CD4-positive, alpha-beta T cell treated with Interleukin-4 for 1 hour (primary cell): ENCODE data around the gene RNF123.
A peak's percentile ranks its signal among the peaks of the same experiment; 100 is the strongest.

ENCODE experiments used
- DNase-seq, 2 donors: peaks; one replicate each; pipeline ENCODE4 v3.0.0-alpha.2; 2020 to 2022

The RNF123 gene

GRCh38 chr3:49689046-49689907, at the start of gene RNF123, which contains the start of gene MST1:
RNF123 (plus strand) TSS chr3:49689557; CDS start chr3:49691166, 1,609 bp downstream.
MST1 (minus strand) TSS chr3:49689474; CDS start chr3:49688691, 783 bp downstream.
- peak; percentile 91 to 93 for DNase-seq

DNA sequence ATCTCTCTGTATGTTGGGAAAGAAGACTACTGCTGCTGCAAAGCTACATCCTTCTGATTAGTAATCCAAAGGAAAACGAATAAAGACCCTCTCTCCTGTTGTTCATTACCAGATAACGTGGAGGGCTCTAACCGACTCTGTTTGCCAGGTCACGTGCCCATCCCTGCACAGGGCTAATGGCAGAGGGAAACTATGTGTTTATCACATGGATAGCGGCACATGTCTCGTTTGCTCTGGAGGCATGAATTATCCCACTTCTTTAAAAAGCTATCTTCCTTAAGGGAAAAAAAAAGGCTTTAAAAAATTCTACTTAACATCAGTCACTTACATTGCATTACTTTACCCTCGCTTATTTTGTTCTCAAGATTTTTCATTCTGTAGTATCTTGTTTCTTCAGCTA, 48.1 kb upstream of the RNF123 start:
- DNase-seq: no peak

- no peak for DNase-seq
Observed at GRCh38 chr3:49641921-49642707, 47.2 kb upstream of the RNF123 start.

GRCh38 chr3:49642708-49643145, 46.6 kb upstream of the RNF123 start:
- DNase-seq: no peak

DNA sequence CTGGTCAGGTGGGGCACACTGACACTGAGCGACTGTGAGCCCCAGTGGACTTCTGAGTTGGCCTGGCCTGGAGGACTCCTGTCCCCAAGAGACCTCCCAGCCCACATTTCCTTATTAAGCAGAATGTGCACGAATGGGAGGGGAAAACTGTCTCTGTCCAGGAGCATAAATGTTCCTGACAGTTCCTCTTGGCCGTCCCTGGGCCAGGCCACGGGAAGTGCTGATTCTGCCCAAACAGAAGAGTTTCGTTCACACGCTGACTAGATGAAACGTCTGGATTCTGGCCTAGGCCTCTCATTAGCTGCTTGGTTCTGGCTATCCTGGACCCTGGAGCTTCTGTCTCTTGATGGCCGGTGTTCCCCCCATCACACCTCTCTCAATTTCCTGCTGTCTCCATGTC, 44.7 kb upstream of the RNF123 start:
- no peak for DNase-seq

DNA sequence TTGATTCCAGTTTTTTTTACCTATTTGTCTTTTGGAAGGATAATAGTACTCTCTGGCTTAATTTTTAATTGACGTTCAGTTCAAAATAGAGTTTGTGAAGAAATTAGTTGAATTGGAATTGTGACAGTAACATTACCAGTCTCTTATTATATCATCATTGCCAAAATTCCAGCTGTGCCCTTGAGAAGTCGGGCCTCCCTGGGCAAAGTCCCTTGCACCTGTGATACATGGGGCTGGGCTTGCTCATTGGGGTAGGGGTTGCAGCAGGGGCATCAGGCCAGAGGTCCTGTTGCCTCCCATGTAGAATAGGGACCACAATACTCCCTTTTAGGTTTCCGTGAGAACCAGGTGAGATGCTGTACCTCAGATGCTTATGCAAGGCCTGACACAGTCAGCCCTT, 43.1 kb upstream of the RNF123 start:
- DNase-seq: no peak

GRCh38 chr3:49647741-49648140, 41.6 kb upstream of the RNF123 start:
- DNase-seq: no peak

DNA sequence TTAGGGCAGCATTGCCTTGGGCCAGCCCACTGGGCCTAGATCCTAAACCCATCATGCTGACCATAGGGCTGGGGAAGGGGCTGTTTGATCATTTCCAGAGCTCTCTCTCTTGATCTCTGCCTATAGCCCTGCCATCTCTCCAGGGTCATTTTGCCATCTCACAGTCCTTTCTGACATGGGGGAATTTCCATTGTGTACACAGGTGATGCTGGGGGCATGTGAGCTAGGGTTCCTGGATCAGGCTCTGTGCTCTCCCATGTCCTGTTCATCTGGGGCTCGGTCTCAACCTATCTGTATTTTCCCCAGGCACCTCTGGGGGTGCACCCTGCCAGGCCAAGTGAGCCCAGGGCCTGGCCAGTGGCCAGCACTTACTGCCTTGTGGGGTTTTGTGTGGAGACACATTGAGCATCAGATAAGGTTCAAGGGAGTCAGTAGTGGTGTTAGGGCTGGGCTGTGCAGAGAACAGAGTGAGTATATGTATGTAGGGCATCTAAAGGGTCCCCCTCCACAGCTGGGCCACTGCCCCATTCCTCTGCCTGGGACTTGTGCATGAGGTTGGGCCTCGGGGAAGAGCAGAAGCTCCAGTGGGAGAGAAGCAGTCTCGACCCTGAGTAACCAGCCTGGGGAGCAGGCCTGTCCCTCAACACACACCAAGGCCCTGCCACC, 40.9 kb upstream of the RNF123 start:
- no peak for DNase-seq

DNA sequence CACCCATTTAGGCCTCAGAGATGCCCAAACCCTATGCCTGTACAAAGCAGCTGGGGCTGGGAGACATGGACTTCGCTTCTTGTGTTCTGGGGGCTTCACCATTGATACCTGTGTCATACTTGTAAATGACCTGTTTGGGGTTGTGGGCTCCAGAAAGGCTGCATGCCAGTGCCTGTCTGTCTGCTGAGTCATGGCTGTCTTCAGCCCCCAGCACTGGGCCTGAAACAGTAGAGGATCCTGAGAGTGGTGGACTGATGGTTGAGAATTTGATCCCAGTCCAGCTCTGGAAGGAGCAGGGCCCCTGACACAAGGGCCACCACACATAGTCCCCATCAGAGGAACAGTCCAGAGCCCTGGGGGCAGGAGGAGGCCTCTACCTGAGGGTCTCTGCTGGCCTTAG, 39.8 kb upstream of the RNF123 start:
- DNase-seq: no peak

DNA sequence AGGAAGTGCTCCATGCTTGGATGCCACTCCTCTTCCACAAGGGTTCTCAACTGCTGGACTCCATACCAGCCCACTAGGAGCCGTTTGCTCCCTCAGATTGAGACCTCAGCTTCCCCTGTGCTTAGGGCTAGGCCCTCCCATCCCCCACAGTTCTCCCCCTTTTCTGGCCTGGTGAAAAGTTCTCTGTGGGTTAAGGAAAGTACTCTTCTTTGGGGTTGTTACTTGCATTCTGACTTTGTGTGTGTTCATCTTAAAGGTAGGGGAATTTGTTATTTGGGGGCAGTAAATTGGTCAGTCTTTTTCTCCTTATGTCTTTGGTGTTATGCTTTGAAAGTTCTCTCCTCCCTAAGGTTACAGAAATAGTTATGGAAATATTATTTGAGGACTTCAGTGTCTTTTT, 39.2 kb upstream of the RNF123 start:
- no peak for DNase-seq

DNA sequence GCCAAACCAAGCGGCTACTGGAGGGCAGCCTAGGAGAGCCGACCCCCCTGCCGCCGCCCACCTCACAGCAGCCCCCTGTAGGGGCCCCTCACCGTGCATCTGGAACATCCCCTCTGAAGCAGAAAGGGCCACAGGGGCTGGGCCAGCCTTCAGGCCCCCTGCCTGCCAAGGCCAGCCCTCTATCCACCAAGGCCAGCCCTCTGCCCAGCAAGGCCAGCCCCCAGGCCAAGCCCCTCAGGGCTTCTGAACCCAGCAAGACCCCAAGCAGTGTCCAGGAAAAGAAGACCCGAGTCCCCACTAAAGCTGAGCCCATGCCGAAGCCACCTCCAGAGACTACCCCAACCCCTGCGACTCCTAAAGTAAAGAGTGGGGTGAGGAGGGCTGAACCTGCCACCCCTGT, 38.7 kb upstream of the RNF123 start:
- DNase-seq: no peak

DNA sequence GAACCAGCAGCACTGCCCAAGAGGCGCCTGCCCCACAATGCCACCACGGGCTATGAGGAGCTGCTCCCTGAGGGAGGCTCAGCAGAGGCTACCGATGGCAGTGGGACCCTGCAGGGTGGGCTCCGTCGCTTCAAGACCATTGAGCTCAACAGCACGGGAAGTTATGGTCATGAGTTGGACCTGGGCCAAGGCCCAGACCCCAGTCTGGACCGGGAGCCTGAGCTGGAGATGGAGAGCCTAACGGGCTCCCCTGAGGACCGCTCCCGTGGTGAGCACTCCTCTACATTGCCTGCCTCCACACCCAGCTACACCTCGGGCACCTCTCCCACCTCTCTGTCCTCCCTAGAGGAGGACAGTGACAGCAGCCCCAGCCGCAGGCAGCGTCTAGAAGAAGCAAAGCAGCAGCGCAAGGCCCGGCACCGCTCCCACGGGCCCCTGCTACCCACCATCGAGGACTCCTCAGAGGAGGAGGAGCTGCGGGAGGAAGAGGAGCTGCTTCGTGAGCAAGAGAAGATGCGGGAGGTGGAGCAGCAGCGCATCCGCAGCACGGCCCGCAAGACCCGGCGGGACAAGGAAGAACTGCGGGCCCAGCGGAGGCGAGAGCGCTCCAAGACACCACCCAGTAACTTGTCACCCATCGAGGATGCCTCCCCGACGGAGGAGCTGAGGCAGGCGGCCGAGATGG, 37.0 kb upstream of the RNF123 start:
- no peak for DNase-seq

- DNase-seq: no peak
Observed at GRCh38 chr3:49652903-49653415, 36.4 kb upstream of the RNF123 start.

DNA sequence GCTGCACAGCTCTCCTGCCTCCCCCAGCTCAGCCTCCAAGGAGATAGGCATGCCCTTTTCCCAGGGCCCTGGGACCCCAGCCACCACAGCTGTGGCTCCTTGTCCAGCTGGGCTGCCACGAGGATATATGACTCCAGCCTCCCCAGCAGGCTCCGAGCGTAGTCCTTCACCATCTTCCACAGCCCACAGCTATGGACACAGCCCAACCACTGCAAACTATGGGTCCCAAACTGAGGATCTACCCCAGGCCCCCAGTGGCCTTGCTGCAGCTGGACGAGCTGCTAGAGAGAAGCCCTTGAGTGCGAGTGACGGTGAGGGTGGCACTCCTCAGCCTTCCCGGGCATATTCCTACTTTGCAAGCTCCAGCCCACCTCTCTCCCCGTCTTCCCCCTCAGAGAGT, 35.7 kb upstream of the RNF123 start:
- DNase-seq: no peak

GRCh38 chr3:49654176-49654825, 35.1 kb upstream of the RNF123 start:
- no peak for DNase-seq

DNA sequence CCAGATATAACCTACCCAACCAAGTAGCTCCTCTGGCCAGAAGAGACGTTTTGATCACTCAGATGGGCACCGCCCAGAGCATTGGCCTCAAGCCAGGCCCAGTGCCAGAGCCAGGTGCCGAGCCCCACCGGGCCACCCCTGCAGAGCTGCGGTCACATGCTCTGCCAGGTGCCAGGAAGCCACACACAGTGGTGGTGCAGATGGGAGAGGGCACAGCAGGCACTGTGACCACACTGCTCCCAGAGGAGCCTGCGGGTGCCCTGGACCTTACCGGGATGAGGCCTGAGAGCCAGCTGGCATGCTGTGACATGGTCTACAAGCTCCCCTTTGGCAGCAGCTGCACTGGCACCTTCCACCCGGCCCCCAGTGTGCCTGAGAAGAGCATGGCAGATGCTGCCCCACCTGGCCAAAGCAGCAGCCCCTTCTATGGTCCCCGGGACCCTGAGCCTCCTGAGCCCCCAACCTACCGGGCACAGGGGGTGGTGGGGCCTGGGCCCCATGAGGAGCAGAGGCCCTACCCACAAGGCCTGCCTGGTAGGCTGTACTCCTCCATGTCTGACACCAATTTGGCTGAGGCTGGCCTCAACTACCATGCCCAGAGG, 34.3 kb upstream of the RNF123 start:
- no peak for DNase-seq

GRCh38 chr3:49655731-49656285, 33.5 kb upstream of the RNF123 start:
- DNase-seq: no peak

DNA sequence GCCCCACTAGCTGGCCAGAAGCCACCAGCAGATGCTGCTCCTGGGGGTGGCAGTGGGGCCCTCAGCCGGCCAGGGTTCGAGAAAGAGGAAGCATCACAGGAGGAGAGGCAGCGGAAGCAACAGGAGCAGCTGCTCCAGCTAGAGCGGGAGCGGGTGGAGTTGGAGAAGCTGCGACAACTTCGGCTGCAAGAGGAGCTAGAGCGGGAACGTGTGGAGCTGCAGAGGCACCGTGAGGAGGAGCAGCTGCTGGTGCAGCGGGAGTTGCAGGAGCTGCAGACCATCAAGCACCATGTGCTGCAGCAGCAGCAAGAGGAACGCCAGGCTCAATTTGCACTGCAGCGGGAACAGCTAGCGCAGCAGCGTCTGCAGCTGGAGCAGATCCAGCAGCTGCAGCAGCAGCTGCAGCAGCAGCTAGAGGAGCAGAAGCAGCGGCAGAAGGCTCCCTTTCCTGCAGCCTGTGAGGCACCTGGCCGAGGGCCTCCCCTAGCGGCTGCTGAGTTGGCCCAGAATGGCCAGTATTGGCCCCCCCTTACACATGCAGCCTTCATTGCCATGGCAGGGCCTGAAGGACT, 32.7 kb upstream of the RNF123 start:
- no peak for DNase-seq

- no peak for DNase-seq
Observed at GRCh38 chr3:49657208-49657915, 32.0 kb upstream of the RNF123 start.

DNA sequence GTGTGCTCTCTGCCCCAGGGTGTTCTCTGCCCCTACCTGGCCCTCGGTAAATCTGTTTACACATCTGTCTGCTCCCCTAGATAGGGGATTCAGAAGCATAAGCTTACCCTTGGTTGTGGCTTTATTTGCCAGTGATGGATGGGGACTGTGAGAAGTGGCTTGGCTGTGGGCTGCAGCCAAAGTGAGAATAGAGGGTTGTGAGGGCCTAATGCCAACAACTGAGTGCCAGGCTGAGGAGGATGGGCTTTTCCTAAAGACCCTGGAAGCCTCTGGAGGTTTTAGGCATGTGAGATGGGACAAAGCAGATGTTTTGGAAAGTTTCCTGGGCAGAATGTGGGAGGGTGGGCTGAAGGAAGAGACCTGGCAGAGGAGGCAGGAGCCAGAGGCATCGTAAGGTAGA, 30.6 kb upstream of the RNF123 start:
- DNase-seq: no peak
